Left lung (tissue), 10 donors: Measurements from ENCODE around the gene YAF2. TPM values are rescaled to one million over a fixed set of nuclear protein-coding genes. Genes with fewer than 3 reads are reported as not detected.
"Not testable (repeated sequence)": the region's sequence is repeated elsewhere in the genome, so short reads cannot be mapped to it uniquely, and the experiment has no call there.

ENCODE experiments used
- ATAC-seq: fragments of 200-7000 bp; cut with Tn5 transposase; one replicate; pipeline ENCODE4 v1.9.1; 2020; ENCODE audit warnings: moderate library complexity
- DNase-seq, 4 donors: peaks; one replicate each; pipeline ENCODE4 v3.0.0-alpha.2; 2013 to 2020
- H3K27ac ChIP-seq, 2 donors: fragments of 200-600 bp; sonication (generic) in 1 of 2; one replicate each; pipeline versions ENCODE4 v1.5.0 to v1.8.0; 2020 to 2021
- H3K27me3 ChIP-seq, 2 donors: fragments of 200-600 bp; sonication (generic) in 1 of 2; one replicate each; pipeline versions ENCODE4 v1.5.0 to v1.8.0; 2020 to 2021
- H3K36me3 ChIP-seq, 2 donors: fragments of 200-600 bp; sonication (generic) in 1 of 2; one replicate each; pipeline versions ENCODE4 v1.5.0 to v1.8.0; 2020 to 2021
- H3K4me1 ChIP-seq, 2 donors: fragments of 200-600 bp; one replicate each; pipeline ENCODE4 v1.8.0; 2021
- H3K4me3 ChIP-seq, 2 donors: fragments of 200-600 bp; sonication (generic) in 1 of 2; one replicate each; pipeline versions ENCODE4 v1.5.0 to v1.8.0; 2020 to 2021; ENCODE audit warnings: mild to moderate bottlenecking in 1 of 2
- H3K9me3 ChIP-seq, 2 donors: fragments of 200-600 bp; sonication (generic) in 1 of 2; one replicate each; pipeline versions ENCODE4 v1.5.0 to v1.8.0; 2020 to 2021
- CTCF ChIP-seq, 2 donors: fragments of 200-600 bp; sonication (generic) in 1 of 2; IDR thresholded peaks; one replicate each; pipeline versions ENCODE4 v1.5.0 to v1.8.0; 2021; ENCODE audit warnings: antibody characterized with exemption in 2 of 2
- intact Hi-C, 2 donors: fragments of 100-400 bp; cut with DNase I; formaldehyde crosslinking; loops; one replicate each; pipeline versions ENCODE4 v1.11.2 to v1.14.2; 2022
- polyA plus RNA-seq, 6 donors: library from polyadenylated mRNA; unstranded; fragments of 120-200 nt; gene quantifications; one replicate each; pipeline ENCODE4 v1.2.1, GENCODE V29; 2013; ENCODE audit not compliant: insufficient read length in 6 of 6
- total RNA-seq, 2 donors: library from RNA; stranded (reverse); fragmentation: NEBNext Ultra II Directional; extraction: Animal tissue kit (Norgen Biotek cat#: 25700); gene quantifications; one replicate each; pipeline ENCODE4 v1.2.1, GENCODE V29; 2021
- donor health status: DM: no; HTN: yes; CAD: no.
- donor health status: DM: no; HTN: no; CAD: no.

The YAF2 gene
- total and polyA plus RNA-seq, 8 donors, result 18.7 to 33.4 (median 21.9) TPM

- ATAC-seq (no peak), DNase-seq (no peak)
- H3K36me3 ChIP-seq, result no peaks in the 10 kb centered on the region
- intact Hi-C loops, result no loop called here
- no peaks in the 10 kb centered on the region for H3K27me3 ChIP-seq
- H3K4me1 ChIP-seq, result no peaks in the 10 kb centered on the region
- no peaks in the 10 kb centered on the region for H3K9me3 ChIP-seq
- H3K4me3 ChIP-seq, result no peak overlapping the region
- H3K27ac ChIP-seq, result no peak overlapping the region
- TF ChIP-seq CTCF (IDR thresholded peaks at IDR 0.05), result no peak
Observed at GRCh38 chr12:42259699-42260098, 21.7 kb upstream of the YAF2 start.

- Histone ChIP-seq H3K27me3 (no peaks in the 10 kb centered on the region), H3K36me3 (no peaks in the 10 kb centered on the region), H3K27ac (no peak overlapping the region), H3K9me3 (no peaks in the 10 kb centered on the region), H3K4me3 (no peak overlapping the region), H3K4me1 (no peaks in the 10 kb centered on the region)
- no peak for TF ChIP-seq CTCF (IDR thresholded peaks at IDR 0.05)
- DNase-seq, result no peak
- intact Hi-C loops, result no loop called here
- ATAC-seq, result no peak
Observed at GRCh38 chr12:42255866-42256261, 17.8 kb upstream of the YAF2 start.

- intact Hi-C loops, result no loop called here
- Histone ChIP-seq H3K27ac (no peak overlapping the region), H3K4me1 (no peaks in the 10 kb centered on the region), H3K9me3 (no peaks in the 10 kb centered on the region), H3K4me3 (no peak overlapping the region), H3K27me3 (no peaks in the 10 kb centered on the region), H3K36me3 (no peaks in the 10 kb centered on the region)
- ATAC-seq (no peak), DNase-seq (no peak)
- no peak for TF ChIP-seq CTCF (IDR thresholded peaks at IDR 0.05)
Observed at GRCh38 chr12:42255221-42255865, 17.3 kb upstream of the YAF2 start.

GRCh38 chr12:42252645-42253044 is 14.6 kb upstream of the YAF2 start:
- H3K27me3 ChIP-seq, DNase-seq, ATAC-seq, H3K4me1 ChIP-seq, H3K27ac ChIP-seq, H3K4me3 ChIP-seq, H3K36me3 ChIP-seq, intact Hi-C loops, H3K9me3 ChIP-seq: not testable (repeated sequence)

GRCh38 chr12:42249033-42249432 is 11.0 kb upstream of the YAF2 start:
- H3K27me3 ChIP-seq, H3K4me1 ChIP-seq, H3K27ac ChIP-seq, intact Hi-C loops, H3K9me3 ChIP-seq, ATAC-seq, DNase-seq, H3K4me3 ChIP-seq, H3K36me3 ChIP-seq: not testable (repeated sequence)

- Histone ChIP-seq H3K4me1 (peaks cover 6 to 26% of the 10 kb centered on the region in 2 donors), H3K36me3 (no peaks in the 10 kb centered on the region), H3K27ac (no peak overlapping the region), H3K4me3 (no peak overlapping the region), H3K9me3 (no peaks in the 10 kb centered on the region), H3K27me3 (no peaks in the 10 kb centered on the region)
- intact Hi-C loops, result no loop called here
- ATAC-seq (no peak), DNase-seq (no peak)
- TF ChIP-seq CTCF (IDR thresholded peaks at IDR 0.05), result no peak
Observed at GRCh38 chr12:42240131-42240750, 2.2 kb upstream of the YAF2 start.
